ENCODE data around the gene MGAT3.

MGAT3 gene

DNA sequence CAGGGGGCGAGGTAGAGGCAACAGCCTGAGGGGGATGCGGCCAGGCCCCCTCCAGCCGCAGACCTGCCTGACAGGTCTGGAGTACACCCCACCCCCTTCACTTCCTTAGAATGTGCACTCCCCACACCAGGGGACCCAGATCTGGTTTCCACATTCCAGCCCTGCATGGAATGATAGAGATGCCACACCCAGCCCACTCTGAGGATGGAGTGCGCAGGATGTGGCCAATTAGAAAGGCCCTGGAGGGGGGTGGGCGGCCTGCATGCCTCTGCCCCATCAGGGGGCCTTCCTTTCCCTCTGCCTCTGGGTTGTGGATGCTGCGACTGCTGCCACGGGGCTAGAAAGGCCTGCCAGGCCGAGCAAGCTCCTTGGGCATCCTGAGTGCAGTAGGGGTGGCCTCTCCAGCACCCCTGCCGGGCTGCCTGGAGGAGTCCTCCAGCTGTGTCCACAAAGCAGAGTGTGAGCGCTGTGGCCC is 28.2 kb upstream of the MGAT3 start:
- DNase-seq (ENCODE audit: low read depth in 2 of 3, low spot score in 2 of 3), result no peak

DNA sequence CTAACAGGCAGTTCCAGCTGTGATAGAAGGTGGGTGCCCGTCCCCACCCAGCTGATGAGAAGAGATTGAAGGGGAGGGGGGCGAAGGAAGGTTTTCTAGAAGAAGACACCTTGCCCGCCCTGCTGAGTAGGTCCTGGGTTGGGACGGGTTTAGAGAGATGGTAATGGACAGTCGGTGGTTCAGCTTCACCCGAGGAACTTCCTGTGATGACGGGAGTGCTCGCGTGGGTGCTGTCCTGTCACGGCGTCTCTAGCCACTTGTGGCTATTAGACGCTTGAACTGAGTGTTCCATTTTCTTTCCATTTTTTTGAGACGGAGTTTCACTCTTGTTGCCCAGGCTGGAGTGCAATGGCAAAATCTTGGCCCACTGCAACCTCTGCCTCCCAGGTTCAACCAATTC is 27.6 kb upstream of the MGAT3 start:
- DNase-seq (ENCODE audit: low read depth in 2 of 3, low spot score in 2 of 3), result no peak

DNA sequence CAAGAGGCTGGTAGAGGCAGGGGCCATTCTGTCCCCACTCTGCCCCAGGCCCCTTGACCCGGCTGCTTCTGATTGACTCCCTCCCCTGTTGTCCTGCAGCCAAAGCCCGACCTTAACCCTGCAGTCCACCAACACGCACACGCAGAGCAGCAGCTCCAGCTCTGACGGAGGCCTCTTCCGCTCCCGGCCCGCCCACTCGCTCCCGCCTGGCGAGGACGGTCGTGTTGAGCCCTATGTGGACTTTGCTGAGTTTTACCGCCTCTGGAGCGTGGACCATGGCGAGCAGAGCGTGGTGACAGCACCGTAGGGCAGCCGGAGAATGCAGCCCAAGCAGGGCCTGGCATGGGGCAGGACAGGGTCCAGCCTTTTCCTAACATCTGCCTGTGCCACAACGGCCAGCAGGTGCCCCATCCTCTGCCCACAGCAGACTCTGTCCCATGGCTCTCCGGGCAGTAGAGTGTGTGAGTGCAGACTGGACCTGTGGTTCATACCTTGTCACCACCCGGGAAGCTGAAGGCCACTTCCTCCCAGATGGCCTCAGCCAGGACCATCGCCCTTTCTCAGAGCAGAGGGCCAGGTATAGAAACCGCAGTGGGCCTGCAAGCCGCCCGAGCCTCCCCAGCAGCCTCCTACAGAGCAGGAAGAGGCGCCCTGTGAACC is 26.8 kb upstream of the MGAT3 start:
- DNase-seq (ENCODE audit: low read depth in 2 of 3, low spot score in 2 of 3), result no peak

DNA sequence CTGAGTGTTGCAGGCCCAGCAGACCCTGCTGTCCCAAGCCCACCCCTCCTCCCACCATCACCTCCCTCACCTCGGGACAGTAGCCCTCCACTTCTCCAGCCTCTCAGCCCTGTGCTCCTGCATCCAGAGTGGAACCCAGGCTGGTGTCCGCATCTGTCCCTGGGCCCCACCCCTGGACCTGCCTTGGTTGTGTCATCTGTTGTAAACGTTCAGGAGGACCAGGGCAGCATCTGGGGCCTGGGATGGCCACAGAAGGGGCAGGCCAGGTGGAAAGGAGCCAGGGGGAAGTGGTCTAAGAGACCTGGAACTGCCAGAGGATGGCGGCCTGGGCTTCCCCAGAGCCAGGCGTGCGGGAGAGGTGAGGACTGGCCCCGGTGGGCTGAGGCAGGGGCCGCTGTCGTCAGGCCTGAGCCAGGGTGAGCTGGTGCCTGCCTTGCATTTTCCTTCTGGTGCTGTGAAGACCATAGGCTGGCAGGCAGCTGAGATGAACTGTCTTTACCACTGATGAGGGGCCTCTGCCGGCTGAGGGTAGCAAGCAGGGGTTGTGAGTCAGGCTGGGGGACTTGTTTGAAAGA is 26.1 kb upstream of the MGAT3 start:
- no peak for DNase-seq (ENCODE audit: low read depth in 2 of 3, low spot score in 2 of 3)

DNA sequence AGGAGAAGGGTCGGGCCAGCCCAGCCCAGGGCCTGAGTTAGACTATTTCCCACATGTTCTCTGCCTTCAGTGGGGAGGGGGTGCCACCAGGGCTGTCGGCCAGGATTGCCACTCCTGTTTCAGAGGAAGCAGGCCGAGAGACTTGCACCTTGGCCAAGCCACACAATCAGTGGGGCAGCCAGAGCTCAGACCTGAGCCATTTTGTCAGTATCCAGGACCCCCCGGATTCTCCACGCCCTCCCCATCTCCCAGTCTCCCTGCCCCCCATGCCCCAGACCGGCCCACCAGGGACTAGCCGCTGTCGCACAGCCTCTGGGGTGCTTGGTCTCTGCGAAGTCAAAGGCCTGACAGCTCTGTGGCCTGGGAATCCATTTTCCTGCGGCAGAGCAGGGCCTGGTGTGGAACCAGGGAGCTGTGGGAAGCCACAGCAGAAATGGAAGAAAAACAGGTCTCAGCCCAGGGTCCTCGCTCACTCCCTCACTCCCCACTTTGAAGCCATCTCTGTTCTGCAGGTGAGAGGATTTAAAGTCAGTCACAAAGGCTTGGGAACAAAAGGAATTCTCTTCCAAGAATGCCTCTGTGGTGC is 25.5 kb upstream of the MGAT3 start:
- DNase-seq (ENCODE audit: low read depth in 2 of 3, low spot score in 2 of 3), result no peak

DNA sequence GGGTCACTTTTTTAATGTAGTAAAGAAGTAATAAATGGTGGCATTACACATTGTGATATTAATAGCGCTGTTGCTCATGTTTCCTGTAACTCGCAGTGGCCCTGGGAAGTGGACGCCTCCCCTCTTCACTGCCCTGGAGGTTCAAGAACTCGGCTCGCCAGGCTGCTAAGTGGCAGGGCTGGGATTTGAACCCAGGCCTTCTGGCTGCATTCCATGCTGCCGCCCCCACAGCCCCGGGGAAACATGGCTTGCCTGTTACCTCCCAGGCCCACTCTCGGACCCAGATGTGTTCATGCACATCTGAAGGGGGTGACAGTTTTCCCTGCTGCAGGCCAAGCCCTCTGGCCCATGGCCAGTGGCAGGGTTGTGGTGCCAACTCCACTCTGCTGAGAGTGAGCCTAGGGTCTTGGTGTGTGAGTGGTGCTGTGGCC is 25.0 kb upstream of the MGAT3 start:
- DNase-seq (ENCODE audit: low read depth in 2 of 3, low spot score in 2 of 3), result no peak

DNA sequence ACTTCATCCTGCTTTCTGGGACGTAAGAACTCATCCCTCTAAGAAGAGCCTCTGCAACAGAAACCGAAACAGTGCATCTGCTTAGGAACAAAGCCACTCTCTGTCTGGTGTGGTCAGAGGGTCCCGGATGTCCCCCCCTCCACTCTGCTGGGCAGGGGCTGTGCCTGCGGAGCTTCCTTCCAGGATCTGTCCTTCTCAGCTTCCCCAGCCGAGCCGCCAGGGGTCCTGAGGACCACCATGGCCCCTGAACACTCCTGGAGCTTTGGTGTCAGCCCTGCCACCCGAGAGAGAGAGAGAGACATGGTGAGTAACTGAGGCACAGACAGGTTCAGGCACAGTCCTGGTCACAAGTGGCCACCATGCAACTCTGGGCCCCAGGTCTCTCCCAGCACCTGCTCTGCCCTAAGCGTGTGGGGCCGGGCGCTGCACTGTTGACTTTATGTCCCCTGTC is 24.4 kb upstream of the MGAT3 start:
- no peak for DNase-seq (ENCODE audit: low read depth in 2 of 3, low spot score in 2 of 3)

DNA sequence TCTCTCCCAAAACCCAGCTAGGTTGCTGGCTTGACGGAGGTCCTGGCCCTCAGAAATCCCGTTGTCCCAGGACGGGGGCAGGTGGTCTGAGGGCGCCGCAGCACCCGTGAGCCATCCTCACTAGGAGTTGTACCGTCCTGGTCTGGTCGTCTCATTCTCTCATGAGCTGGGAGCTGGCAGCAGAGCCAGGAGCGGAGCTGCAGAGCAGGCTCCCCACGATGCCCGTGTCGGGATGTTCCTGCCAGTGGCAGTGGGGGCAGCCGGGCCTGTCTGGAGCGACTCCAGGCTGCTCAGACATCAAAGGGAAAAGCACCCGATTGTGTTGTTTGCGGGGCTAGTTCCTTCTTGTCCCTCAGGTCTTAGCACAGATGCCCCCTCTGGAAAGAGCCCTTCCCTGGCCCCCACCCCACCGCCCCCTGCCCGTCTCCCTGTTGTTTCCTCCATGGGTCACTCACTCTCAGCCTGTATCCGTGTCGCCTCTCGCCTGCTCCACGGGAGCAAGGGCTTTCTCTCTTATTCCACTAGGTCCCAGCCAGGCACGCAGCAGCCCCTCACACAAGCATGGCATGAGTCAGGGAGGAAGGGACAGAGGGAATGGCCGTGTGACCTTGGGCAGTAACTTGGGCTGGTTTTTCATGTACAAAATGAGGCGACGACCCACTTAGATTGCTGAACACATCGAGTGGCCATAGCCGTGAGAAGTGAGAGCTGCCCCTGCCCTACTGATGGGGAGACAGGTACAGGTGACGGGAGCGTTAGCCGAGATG is 23.2 kb upstream of the MGAT3 start:
- DNase-seq (ENCODE audit: low read depth in 2 of 3, low spot score in 2 of 3), result no peak

DNA sequence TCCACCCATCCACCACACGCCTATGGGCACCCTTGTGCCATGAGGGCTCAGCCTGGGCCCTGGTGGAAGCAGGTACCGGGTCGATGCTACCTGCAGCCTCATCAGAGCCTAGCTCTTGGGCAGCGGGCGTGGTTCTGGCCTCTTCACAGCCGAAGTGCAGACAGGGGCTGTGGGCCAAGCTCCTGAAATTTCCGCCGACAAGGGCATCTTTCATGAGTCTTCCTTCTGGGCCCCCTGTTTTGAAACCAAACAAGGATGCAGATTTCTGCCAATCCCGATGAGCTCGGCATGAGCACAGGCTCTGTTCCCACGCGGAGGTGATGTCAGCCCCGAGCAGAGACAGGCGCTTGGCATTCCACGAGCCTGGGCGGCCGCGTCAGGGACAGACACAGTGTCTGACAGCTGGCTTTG is 22.6 kb upstream of the MGAT3 start:
- no peak for DNase-seq (ENCODE audit: low read depth in 2 of 3, low spot score in 2 of 3)

DNA sequence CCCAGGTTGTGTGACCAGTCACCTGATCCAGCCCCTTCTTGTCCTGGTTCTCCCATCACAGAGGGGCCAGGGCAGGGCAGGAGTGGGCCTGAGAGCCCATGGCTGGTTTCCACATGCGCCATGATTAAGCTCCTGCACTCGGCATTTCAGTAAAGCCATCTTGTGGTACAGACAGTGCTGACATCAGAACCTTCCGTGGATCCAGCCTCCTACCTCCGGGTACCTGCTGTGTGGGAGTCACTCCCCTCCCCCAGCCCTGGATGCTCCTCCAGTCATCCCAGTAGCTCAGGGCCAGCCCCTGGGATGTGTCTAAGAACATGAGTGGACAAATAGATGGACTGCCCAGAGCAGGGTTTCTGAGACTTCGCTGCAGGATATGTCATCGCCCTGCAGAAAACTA is 22.1 kb upstream of the MGAT3 start:
- DNase-seq (ENCODE audit: low read depth in 2 of 3, low spot score in 2 of 3), result no peak

DNA sequence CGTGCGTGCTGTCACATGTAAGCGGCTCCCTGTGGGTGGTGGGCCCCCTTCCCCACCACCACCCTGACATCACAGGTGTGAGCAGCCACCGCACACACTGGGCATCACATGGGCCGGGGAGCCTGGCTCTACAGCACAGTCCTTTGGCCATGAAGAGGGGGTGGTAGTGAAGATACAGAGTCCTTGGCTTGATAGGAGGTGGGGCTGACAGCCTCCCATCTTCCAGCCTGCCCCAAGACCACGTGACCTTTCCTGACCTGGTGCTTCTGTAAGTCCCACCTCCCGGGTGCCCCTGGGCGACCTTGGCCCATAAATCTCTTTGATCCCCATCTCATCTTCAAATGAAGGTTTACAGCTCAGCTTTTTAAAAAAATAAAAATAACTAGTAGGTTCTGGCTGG is 21.2 kb upstream of the MGAT3 start:
- DNase-seq (ENCODE audit: low read depth in 2 of 3, low spot score in 2 of 3), result no peak

DNA sequence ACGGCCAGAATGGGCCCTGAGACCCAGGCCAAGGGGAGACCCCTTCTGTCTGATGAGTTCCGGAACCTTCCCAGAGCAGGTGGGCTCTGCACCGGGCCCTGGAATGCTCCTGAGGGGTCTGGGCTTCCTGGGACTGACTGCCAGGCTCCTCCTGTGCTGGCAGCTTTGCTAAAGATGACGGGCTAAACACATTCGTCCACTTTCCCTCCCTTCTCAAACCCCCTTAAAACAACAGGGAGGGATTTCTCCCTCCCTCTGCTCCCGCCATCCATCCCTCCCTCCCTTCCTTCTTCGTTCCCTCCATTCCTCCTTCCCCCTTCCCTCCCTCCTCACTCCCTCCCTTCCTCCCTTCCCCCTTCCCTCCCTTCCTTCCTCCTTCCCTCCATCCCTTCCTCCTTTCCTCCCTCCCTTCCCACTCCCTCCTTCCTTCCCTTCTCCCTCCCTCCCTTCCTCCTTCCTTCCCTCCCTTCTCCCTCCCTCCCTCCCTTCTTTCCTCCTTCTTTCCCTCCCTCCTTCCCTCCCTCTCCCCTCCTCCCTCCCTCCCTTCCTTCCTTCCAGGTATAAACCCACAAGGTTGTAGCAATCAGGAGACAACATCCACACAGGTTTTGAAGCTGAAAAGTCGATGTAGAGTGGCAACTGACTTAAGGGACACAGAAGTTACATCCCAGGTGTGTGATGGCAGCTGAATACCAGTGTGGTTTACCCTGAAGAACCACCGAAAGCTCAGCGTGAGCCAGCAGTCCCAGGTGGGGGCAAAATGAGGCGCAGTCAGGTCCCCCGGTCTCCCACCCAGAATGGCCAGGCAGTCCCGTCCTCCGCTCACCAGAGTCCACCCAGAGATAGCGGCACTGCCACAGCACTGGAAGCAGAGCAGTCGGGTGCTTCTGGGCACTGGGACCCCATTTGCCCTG is 18.8 kb upstream of the MGAT3 start:
- no peak for DNase-seq (ENCODE audit: low read depth in 2 of 3, low spot score in 2 of 3)

DNA sequence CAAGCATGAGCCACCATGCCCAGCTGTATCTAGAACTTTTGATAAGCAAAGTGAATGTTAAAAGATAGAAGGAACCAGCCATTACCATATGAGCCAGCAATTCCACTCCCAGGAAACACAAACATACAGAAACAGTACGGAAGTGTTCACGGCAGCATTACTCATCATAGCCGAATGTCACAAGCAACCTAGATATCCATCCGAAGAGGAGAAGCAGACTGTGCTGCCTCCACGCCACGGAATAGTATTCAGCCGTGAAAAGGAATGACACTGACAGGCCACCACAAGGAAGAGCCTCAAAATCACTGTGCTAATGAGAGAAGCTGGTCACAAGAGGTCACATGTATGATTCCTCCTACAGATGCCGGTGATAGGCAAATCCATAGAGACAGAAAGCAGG is 17.6 kb upstream of the MGAT3 start:
- no peak for DNase-seq (ENCODE audit: low read depth in 2 of 3, low spot score in 2 of 3)

DNA sequence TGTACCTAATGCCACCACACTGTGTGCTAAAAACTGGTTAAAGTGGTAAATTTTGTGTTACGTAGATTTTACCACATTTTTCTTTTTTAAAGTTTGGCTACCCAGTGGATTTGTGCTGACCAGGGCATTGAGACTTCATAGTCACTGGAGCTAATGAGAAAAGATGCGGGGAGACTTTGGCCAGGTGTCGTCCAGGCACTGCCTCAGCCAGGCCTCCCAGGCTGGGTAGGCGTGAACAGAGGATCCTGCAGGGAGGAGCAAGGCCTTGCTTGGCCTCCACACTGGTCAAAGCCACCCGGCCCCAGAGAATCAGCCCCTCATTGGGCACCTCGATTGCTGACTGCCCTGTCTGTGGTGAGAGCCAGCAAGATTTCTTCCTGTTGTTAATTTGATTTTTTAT is 13.4 kb upstream of the MGAT3 start:
- DNase-seq (ENCODE audit: low read depth in 2 of 3, low spot score in 2 of 3), result no peak

DNA sequence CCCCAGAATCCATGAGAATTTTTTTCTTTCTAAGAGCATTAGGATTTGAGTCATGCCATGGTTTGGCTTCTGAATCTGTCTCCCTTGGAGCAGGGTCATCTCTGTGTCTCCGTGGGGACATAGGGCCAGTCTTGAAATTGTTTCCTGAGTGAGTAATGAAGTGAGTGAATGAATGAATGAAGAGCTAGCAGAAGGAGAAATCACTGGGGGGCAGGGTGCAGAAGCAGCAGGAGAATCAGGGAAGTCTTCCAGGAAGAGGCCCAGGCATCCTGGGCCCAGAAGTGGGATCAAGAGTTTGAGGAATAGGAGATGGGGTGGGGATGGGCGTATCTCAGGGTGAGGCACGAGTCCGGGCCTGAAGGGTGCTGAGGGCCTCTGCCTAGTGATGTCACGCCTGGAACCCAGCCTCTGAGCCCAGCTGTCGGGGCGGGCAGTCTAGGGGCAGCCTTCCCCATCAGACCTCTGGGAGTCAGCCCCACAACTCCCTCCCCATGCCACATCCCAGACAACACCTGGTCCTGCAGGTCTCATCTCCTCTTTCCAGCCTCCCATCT is 12.5 kb upstream of the MGAT3 start:
- DNase-seq (ENCODE audit: low read depth in 2 of 3, low spot score in 2 of 3), result no peak

DNA sequence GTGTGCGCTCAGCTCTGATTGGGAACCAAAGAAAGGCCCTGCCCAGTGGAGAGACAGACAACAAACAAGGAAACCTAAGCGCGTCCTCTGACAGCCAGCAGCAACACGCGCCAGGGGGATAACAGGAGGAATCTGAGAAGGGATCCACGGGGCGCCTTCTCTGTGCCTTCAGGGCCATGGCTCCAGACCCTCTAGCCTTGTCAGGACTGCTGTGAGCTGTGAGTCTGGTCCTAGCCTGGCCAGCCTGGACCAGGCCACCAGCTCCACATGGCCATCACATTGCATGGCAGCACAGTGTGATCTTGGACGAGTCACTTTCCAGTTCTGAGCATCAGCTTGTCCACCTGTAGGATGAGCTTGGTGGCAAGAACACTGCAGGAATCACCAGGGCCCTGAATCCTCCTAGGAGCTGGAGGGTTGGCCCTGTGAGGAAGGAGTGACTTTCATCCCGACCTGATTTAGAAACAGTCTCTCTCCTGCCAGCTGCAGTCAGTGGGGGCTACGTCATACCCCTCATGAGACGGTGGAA is 11.8 kb upstream of the MGAT3 start:
- DNase-seq (ENCODE audit: low read depth in 2 of 3, low spot score in 2 of 3), result no peak

DNA sequence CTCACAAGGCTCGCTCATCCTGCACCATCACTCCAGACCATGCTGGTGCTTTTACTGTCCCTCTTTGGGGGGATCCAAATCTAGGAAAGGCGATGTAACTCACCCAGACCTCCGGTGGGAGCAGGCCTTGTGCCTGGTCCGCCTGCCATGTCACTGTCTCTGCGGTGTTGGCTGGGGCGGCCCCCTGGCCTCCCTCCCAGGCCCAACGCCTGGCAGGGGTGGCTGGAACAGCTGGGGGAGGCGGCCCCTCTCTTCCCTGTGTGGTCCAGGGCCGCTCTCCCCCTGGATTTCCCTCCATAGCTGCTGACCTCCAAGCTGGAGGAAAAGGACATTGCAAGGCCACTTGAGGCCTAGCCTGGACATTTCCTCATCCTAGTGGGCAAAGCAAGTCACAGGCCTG is 11.1 kb upstream of the MGAT3 start:
- DNase-seq (ENCODE audit: low read depth in 2 of 3, low spot score in 2 of 3), result no peak

DNA sequence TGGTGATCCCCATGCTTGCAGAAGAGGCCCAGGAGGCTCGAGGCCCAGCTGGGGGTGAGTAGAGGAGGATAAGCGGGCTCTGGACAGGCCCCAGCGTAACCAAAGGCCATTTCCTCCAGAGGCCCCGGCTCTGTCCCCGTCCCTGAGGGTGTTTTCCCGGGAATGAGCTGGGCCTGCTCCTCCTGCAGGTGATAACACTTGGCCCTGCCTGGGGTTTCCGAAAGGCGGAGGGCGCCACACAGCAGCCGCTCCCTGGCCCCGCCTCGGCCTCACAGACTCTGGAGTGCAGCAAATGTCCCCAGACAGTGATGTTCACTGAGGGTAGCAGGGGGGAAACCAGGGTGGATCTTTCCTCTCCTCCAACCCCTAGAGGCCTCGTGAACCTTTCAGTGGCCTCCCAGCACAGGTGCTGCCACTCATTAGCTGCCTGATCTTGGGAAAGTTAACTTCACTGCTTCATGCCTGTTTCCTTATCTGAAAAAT is 10.5 kb upstream of the MGAT3 start:
- DNase-seq (ENCODE audit: low read depth in 2 of 3, low spot score in 2 of 3), result no peak

DNA sequence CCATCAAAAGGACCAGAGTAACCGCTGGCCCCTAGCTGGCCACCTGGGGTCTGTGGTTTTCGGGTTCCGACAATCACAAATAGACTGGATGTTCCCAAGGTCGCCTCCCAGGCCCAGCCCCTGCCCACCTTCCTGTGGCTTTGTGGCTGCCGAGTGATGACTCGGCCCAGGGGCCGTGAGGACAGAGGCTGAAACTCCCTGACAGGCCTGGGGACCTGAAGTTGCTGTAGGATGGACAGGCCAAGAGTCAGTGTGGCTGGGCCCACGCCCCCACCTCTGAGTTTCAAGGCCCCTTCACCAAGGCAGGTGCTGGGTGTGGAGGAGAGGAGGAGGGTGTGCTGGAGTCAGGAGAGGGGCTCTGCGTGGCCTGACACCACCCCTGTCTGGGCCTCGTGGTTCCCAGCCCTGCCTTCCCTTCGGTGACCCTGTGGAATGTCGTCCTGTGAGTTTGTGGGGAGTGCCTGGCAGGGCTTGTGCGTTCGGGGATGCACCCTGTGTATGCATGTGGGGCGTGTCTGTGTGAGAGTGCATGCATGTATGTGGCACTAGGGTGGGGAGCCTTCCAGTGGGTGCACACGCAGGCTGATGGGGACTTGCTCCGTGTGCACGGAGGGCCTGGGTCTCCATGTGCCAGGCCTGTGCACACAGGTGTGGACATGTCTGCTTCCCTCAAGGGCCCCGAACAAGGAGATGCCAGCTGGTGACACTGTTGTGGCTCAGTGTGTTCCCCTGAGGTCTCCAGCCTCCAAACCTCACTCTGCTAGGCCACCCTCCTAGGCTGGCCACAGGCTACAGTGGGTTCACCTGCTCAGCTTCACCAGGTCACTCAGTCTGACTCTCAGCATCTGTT is 8.4 kb upstream of the MGAT3 start:
- DNase-seq (ENCODE audit: low read depth in 2 of 3, low spot score in 2 of 3), result no peak
